Activated CD4-positive, alpha-beta T cell treated with anti-CD3 and anti-CD28 coated beads, Interleukin-2, Interleukin-4, amounts not matched to agents 100 ng/mL and 50 ng/mL, durations not matched to agents 16 hours and 8 hours (primary cell): Measurements from ENCODE around the gene PHYKPL.

Experiments used
- DNase-seq: peaks from one replicate; pipeline ENCODE4 v3.0.0-alpha.2; 2020; ENCODE audit warnings: low spot score

The PHYKPL gene

GRCh38 chr5:178189433-178189832 lies 43.2 kb downstream of the PHYKPL start:
- no peak for DNase-seq

- no peak for DNase-seq
These were observed 45.6 kb downstream of the PHYKPL start, which contains the start of gene GMCL2 for GRCh38 chr5:178187014-178187413. Gene GMCL2, minus strand, starts transcription at chr5:178187371. Its CDS starts 72 bp downstream, at chr5:178187299.

- no peak for DNase-seq
These were observed 46.2 kb downstream of the PHYKPL start for GRCh38 chr5:178186427-178186826.

GRCh38 chr5:178182158-178182876 lies 50.3 kb downstream of the PHYKPL start:
- no peak for DNase-seq

- no peak for DNase-seq
These were observed 52.3 kb downstream of the PHYKPL start for GRCh38 chr5:178180141-178180863.

- DNase-seq = no peak
These were observed 55.0 kb downstream of the PHYKPL start for GRCh38 chr5:178177569-178177968.

GRCh38 chr5:178176791-178177190 lies 55.8 kb downstream of the PHYKPL start:
- no peak for DNase-seq

- DNase-seq = no peak
These were observed 58.1 kb downstream of the PHYKPL start for GRCh38 chr5:178174456-178174855.

- no peak for DNase-seq
These were observed 62.1 kb downstream of the PHYKPL start for GRCh38 chr5:178170455-178170854.

GRCh38 chr5:178165581-178165980 lies 67.0 kb downstream of the PHYKPL start:
- DNase-seq = no peak

- peak; percentile 92 for DNase-seq
These were observed 68.5 kb downstream of the PHYKPL start for GRCh38 chr5:178163772-178164735.

GRCh38 chr5:178162481-178162880 lies 70.1 kb downstream of the PHYKPL start:
- no peak for DNase-seq

GRCh38 chr5:178160176-178160575 lies 72.4 kb downstream of the PHYKPL start:
- no peak for DNase-seq
